Stimulated activated CD4-positive, alpha-beta T cell treated with anti-CD3 and anti-CD28 coated beads, Interleukin-12 subunit alpha, Interleukin-12 subunit beta, amount 100 ng/mL, for 48 hours (primary cell): ENCODE results near the gene C11orf54.

Experiments
- DNase-seq, 3 donors: peaks; one replicate each; pipeline ENCODE4 v3.0.0-alpha.2; 2020; ENCODE audit warnings: low read depth in 2 of 3, low spot score in 1 of 3

The C11orf54 gene

DNA sequence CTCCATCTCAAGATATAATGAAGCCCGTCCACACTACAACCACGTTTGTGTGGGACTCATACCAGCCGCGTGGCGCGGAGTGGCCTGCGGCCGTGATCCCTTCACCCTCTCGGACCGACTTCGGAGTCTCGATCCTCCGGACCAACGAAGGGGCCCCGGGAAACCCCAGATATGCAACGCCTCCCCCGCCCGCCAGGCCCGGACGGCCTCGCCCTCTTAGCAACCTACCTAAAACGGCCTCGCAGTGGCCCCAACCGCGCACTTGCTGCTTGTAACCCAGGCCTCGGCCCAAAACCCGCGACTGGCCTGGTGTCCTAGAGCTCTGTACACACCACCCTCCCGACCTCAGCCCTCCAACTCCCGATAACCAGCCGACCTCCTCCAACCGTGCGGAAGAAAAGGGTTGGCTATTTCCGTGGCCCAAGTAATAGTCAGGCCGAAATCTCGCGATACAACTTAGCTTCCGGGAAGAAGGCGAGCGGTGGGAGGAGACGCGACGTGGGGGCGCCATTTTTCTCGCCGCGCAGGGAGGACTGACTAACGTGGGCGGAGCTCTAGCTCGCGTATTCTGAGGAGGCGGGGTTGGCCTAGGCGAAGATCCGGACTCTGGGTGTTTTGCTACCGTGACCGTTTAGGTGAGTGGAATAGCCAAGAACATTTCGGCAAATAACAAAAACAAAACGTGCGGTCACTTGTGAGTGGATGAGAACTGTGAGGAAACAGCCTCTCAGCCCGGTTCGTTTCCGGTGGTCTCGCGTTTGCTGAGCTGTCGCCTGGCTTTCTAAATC lies at the start of gene C11orf54, which contains the start of gene TAF1D:
Gene C11orf54, plus strand, starts transcription at position 579 of the 788 bp plus-strand sequence. CDS start 5,722 bp downstream, outside the sequence.
Gene TAF1D, minus strand, starts transcription at position 402 of the 788 bp plus-strand sequence. CDS start 2,191 bp downstream, outside the sequence.
- DNase-seq, result peak; percentile 92 to 93 (median 93)

DNA sequence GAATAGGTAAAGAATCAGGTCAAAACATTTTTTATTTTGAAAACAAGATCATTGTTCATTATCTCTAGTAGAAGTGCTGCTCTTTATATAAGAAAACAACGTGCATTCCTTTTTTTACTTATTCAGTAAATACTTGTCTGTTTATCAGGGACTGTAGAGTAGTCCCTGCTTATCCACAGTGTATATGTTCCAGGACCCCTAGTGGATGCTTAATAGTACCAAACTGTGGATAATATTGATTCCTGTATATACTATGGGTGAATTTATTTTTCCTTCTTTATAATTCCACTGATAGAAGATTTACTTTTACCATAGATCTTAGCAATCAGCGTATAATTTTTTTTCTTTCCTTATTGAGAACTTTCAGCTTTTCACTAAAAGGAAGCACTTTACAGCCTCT lies 47.4 kb upstream of the C11orf54 start:
- no peak for DNase-seq

DNA sequence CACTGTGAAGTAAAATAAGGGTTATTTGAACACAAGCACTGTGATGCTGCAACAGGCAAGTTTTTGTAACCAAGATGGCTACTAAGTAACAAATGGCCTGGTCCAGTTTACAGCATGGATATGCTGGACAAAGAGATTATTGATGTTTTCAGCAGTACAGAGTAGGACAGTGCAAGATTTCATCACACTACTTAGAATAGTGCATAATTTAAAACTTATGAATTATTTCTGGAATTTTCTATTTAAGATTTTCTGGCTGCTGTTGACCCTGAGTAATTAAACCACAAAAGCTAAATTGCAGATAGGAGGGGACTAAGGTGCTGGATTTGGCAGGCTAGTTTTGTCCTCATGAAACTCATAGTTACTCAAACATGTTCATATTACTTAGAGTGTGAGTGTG lies 46.9 kb upstream of the C11orf54 start:
- no peak for DNase-seq

DNA sequence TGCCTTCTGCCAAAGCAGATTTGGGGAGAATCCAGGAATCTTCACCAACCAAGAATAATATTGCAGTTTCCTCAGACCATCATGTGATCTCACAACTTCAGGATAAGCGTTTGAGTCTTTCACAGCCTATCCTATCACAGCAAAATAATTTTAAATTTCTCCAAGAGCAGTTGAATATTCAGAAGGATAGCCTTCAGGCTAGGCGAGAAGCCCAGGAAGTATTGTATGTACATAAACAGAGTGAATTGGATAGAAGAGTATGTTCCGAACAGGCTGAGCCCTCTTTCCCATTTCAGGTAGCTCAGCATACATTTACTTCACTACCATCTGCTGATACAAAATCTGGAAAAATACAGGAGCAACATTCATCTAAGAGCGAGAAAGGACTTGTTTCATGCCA lies 43.9 kb upstream of the C11orf54 start:
- no peak for DNase-seq

DNA sequence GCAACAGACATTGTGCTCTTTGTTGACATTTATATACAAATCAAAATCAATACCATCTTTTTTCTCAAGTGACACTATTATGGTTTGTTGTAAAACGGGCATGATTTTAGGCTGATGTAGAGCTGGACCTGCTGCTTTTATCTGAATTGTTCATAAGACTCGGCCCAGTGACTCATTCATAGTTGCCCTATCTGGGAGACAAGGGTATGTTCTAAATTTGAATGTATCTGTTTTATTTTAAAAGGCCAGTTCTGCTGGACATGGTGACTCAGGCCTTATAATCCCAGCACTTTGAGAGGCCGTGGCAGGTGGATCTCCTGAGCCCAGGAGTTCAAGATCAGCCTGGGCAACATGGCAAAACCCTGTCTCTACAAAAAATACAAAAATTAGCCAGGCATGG lies 40.6 kb upstream of the C11orf54 start:
- DNase-seq, result no peak

DNA sequence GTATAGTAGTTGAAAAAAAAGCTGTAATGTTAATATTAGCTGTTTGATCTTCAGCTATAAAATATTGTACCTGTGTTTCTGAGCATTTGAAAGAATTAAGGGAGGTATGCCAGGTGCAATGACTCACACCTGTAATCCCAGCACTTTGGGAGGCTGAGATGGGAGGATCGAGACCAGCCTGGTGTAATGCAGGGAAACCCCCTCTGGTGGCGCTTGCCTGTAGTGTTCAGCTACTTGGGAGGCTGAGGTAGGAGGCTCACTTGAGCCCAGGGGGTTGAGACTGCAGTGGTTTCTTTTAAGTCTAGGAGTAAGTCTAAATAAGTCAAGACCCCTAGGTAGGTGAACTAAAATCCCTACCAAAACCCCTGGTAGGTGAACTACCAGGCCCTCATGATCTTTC lies 37.2 kb upstream of the C11orf54 start:
- no peak for DNase-seq

DNA sequence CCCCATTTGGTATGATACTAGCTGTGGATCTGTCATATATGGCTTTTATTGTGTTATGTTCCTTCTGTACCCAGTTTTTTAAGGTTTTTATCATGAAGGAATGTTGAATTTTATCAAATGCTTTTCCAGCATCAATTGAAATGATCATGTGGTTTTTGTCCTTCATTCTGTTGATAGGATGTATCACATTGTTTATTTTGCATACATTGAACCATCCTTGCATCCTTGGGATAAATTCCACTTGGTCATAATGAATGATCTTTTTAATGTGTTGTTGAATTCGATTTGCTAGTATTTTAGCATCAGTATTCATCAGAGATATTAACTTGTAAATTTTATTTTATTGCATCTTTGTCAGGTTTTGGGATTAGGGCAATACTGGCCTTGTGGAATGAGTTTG lies 31.2 kb upstream of the C11orf54 start:
- no peak for DNase-seq

DNA sequence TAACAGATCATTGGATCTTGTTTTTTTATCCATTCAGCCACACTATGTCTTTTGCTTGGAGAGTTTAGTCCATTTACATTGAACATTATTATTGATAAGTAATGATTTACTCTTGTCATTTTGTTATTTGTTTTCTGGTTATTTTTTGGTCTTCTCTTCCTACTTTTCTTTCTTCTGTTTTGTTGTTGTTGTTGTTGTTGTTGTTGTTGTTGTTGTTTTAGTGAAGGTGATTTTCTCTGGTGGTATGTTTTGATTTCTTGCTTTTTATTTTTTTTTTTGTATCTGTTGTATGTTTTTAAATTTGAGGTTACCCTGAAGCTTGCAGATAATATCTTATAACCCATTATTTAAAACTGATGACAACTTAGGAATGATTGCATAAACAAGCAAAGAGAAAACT lies 28.8 kb upstream of the C11orf54 start:
- DNase-seq, result no peak

DNA sequence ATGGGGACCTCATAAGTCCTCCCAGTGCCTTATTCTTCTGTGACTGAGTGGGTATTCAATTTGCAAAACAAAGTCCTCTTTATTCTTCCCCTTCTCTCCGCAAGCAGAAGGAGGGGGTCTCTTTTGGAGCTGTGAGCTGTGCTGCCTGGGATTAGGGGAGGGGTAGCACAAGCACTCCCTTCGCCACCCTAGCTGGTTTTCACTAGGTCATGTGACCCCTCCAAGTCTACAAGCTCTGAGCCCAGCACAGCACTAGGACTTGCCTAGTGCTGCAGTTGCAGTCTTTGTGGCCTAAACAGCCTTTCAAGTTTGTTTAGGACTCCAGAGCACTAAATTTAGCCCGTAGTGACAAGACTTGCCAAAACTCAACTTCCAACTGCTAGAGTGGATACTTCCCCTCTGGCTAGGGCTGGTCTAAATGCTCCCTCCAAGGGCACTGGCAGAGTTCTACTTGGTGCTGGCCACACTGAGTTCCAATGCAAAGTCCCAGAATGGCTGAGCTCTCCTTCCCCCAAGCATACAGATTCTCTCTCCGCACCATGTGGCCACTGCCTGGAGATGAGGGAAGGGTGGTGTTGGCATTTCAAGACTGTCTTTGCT lies 25.6 kb upstream of the C11orf54 start:
- DNase-seq, result no peak

DNA sequence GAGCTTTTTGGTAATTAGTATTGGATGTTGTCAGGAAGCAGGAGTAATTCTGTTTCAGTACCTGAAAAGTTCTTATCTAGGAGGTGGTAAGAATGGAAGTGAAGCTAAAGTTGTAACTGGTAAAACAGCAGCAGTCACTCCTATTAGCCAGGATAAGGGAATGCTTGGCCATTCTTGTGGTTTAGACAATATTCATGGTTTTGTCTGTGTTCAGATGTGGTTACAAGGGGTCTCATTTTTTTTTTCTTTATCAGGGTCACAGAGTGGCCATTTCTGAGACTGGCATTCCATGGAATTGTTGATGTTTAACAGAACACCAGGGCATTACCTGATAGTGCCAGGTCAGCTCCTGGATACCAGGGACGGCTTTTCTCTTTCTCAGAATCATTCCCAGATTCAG lies 24.0 kb upstream of the C11orf54 start:
- no peak for DNase-seq

DNA sequence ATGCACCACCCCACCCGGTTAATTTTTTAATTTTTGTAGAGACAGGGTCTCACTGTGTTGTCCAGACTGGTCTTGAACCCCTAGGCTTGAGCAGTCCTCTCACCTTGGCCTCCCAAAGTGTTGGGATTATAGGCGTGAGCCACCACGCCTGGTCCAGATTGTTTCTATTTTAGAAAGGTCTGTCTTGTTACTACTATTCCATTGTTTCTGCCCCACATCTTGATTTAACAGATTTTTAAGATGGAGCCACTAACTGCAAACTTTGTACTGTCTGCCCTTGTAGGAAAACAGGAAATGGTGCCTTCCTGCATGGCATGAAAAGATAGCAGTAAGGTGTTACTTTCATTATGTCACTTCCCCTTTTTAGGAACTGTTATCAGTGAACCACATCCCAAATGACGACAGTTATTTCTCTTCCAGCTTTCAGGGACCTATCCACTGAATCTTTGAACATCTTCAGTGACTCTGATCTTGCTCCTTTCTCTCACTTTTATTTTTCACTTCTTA lies 23.4 kb upstream of the C11orf54 start:
- no peak for DNase-seq

DNA sequence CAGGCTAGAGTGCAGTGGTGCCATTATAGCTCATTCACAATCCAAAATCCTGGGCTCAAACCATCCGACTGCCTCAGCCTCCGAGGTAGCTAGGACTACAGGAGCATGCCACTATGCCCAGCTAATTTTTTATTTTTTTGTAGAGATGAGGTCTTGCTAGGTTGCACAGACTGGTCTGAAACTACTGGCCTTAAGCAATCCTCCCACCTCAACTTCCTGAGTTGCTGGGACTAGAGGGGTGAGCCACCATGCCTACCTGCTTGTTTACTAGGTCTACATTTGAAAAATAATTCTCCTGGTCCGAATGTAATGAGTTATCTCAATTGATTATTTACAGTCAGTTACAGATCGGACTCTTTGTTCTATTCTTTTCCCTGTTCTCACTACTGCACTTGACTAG lies 22.2 kb upstream of the C11orf54 start:
- DNase-seq, result no peak

DNA sequence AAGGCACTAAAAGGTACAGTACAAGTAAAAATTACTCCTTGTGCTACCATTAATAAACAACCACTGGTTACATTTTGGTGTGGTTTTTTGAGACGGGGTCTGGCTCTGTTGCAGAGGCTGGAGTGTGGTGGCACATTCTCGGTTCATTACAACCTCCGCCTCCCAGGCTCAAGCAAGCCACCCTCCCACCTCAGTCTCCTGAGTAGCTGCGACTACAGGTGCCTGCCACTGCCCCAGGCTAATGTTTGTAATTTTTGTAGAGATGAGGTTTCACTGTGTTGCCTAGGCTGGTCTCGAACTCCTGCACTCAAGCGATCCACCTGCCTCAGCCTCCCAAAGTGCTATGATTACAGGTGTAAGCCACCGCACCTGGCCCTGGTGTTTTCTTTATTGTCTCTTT lies 20.9 kb upstream of the C11orf54 start:
- no peak for DNase-seq

DNA sequence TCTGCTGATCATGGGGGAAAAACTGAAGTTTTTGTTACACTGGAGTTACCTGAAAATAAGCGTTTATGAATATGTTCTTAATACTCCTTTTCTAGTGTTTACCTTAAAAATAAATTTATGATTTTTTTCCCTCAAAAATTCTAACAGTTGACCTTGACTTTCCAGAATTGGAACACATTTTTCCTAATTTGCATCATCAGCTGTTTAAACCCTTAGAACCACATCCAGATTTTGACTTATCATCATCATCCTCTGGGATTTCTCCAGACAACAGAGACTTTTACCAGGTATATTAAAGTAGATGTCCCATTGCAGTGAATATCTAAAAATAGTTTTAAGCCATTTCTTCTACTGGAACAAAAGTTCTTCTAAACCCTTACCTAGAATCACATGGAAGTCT lies 17.4 kb upstream of the C11orf54 start:
- no peak for DNase-seq

DNA sequence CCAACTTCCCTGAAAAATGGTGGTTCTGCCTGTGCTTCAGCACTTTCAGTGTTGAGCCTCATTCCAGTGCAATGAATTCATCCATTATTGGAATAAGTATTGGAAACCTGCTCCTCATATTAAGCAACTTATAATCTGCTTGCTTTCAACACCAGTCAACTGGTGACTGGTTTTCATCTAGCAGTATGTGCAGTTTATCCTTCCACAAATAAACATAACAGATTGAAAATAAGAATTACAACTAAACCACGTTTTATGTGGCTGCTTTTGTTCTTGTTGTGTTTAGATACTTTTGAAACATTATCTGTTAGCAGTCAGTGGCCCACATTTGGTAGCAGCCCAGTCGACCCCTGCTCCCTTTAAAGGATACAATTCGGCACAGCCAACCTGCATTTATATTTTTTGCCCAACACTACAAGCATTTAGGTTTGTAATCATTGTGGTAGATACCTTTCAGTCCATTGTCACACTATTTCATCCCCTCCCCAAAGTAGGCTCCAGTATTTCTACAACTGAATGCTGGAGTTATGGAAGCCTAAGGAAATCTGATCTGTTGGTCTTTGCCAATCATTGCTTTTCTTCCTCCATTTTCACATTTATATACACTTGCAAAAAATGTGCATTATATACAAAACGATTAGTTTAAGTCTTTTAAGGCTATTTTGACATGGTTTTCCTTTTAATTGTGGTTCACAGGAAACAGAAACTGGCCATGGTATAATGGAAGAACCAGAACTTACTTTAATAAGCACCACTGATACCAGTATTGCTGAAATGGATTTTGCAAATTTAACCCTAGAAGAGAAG lies 13.3 kb upstream of the C11orf54 start:
- DNase-seq, result no peak

DNA sequence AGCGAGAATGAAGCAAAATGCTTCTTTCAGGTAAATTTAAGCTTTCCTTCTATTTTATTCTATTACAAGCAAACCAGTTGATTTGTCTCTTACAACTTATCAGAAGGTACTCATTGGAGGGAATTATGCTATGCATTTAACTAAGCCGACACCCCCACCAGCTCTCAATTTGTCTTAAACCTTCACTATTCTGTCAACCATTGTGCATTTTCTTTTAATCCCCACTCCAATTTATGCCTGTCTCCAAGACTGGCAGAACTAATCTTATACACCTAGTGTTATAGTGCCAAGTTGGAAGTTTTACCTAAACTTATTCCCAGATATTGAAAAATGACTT lies 12.7 kb upstream of the C11orf54 start:
- no peak for DNase-seq

DNA sequence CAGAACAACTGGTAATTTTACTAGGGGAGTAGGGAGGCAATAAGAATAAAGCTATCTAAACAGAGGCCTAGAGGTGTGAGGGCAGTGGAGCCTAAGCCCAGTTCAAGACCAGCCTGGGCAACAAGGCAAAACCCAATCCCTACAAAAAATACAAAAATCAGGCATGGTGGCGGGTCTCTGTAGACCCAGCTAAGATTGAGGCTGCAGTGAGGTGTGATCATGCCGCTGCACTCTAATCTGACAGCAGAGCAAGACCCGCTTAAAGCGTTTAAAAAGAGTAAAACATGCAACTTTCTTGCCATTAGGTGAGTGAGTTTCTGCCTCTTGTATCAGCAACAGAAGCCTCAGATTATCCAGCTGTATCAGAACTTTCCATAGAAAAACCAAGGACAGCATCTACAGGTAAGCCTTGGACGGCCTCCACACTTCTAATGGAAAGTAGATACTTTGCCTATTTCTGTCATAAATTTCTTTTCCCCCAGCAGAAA lies 12.3 kb upstream of the C11orf54 start:
- no peak for DNase-seq

DNA sequence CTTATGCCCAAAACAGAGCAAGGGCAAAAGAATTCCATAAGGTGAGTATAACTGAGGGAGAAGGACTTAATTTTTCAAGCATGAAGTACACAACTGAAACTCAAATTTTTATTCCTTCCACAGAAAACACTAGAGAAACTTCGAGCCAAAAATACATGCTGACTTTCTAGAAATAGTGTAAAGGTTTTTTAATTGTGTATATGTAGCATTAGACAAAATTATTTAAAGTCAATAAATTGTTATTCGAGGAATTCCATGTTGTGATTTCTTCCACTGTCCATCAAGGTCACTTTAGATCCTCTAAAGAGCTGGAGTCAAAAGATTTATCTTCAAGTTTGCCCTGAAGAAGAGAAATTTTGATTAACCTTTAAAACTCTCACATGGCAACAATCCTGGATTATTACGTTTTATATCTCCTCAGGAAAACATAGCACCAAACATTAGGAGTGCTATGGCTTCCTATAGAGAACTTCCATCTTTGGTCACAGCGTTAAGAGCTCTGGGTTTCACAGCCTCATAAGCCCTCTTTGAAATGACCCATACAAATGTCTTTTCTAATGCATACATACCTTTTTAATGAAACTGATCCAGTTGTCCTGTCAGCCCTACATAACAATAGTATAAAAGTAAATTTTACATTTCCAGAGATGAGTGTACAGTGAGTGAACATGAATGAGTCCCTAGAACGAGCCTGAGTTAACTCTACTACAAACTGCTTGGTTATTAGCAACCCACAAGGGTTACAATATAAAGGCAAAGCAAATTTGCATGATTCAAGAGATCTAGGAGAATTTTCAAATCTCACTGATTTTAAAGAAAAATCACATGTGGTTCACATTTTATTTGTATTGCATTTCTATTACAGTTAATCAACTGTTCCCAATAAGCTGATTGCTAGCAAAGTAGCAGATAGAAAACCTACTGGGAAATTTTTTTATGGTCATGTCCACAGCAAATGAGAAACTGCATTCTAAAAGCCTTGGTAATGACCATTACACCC lies 11.1 kb upstream of the C11orf54 start:
- no peak for DNase-seq

DNA sequence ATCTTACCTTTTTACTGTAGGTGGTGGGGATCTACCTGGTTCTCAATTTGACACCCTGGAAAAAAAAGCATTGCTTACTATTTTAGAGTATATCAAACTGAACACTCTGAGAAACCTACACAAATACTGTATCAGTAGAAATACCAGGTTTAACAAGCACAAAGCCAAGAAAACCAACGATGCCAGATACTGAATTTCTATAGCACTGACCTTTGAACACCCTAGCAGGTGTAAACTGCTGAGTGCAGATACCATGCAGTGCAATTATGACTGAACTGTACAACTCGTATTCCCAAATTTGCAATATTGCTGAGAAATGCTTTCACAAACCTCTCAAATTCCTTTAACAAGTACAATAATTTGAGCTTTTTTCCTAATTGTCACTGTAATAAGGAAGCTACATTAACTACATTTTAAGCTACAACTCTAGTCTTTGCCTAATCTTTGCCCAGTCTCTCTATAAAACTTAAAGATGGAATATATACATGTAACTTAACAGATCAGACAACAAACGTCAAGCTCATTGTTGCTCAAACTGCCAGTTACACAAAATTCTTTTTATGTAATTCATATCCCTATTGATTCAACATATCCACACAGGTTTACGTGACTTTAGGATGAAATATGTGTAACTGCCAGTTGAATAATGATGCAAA lies 9.1 kb upstream of the C11orf54 start:
- DNase-seq, result no peak

DNA sequence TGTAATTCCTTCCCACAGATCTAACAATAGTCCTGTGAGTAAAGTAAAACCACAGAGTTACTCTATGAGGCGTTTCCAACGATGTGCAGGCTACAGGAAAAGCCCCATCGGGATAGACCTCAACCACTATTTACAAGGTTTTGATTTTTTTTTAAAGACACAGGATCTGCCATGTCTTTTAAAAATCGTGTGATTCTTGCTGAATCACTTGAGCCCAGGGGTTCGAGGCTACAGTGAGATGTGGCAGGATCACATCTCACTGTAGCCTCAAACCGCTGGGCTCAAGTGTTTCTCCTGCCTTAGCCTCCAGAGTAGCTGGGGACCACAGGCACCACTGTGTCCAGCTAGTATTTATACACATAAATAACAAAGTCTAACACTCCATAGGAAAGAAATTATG lies 8.0 kb upstream of the C11orf54 start:
- no peak for DNase-seq
